ENCODE results near the gene CHST12. TPM values are rescaled to one million over a fixed set of nuclear protein-coding genes. Genes with fewer than 3 reads are reported as not detected.

Gene CHST12
- total RNA-seq, 1 experiment from 2014 or later = 18.3 TPM

DNA sequence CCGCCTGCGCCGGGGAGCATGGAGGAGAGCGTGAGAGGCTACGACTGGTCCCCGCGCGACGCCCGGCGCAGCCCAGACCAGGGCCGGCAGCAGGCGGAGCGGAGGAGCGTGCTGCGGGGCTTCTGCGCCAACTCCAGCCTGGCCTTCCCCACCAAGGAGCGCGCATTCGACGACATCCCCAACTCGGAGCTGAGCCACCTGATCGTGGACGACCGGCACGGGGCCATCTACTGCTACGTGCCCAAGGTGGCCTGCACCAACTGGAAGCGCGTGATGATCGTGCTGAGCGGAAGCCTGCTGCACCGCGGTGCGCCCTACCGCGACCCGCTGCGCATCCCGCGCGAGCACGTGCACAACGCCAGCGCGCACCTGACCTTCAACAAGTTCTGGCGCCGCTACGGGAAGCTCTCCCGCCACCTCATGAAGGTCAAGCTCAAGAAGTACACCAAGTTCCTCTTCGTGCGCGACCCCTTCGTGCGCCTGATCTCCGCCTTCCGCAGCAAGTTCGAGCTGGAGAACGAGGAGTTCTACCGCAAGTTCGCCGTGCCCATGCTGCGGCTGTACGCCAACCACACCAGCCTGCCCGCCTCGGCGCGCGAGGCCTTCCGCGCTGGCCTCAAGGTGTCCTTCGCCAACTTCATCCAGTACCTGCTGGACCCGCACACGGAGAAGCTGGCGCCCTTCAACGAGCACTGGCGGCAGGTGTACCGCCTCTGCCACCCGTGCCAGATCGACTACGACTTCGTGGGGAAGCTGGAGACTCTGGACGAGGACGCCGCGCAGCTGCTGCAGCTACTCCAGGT is 29.7 kb downstream of the CHST12 start:
- Mint-ChIP-seq H3K27me3 (ENCODE audit: low read depth) (no peaks in the 10 kb centered on the region), H3K4me1 (no peaks in the 10 kb centered on the region), H3K4me3 (no peak overlapping the region), H3K36me3 (peaks cover 12% of the 10 kb centered on the region), H3K27ac (no peak overlapping the region), H3K9me3 (peaks cover 14% of the 10 kb centered on the region)
- TF ChIP-seq, protein P1, sequence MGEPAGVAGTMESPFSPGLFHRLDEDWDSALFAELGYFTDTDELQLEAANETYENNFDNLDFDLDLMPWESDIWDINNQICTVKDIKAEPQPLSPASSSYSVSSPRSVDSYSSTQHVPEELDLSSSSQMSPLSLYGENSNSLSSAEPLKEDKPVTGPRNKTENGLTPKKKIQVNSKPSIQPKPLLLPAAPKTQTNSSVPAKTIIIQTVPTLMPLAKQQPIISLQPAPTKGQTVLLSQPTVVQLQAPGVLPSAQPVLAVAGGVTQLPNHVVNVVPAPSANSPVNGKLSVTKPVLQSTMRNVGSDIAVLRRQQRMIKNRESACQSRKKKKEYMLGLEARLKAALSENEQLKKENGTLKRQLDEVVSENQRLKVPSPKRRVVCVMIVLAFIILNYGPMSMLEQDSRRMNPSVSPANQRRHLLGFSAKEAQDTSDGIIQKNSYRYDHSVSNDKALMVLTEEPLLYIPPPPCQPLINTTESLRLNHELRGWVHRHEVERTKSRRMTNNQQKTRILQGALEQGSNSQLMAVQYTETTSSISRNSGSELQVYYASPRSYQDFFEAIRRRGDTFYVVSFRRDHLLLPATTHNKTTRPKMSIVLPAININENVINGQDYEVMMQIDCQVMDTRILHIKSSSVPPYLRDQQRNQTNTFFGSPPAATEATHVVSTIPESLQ (CRISPR knock-in tag; IDR thresholded peaks at IDR 0.05) = no peak
- TF ChIP-seq SMAD3 (CRISPR knock-in tag; IDR thresholded peaks at IDR 0.05; ENCODE audit: borderline replicate concordance) = no peak
- TF ChIP-seq ESRRA (CRISPR knock-in tag; IDR thresholded peaks at IDR 0.05; ENCODE audit: borderline replicate concordance) = no peak
- no peak for TF ChIP-seq ZNF416 (CRISPR knock-in tag; IDR thresholded peaks at IDR 0.05)
- no peak for TF ChIP-seq NFE2L1 (CRISPR knock-in tag; IDR thresholded peaks at IDR 0.05)
- TF ChIP-seq, protein P2, sequence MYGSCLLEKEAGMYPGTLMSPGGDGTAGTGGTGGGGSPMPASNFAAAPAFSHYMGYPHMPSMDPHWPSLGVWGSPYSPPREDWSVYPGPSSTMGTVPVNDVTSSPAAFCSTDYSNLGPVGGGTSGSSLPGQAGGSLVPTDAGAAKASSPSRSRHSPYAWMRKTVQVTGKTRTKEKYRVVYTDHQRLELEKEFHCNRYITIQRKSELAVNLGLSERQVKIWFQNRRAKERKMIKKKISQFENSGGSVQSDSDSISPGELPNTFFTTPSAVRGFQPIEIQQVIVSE (CRISPR knock-in tag; IDR thresholded peaks at IDR 0.05; ENCODE audit: borderline replicate concordance) = no peak
- TF ChIP-seq ZBTB21 (CRISPR knock-in tag; IDR thresholded peaks at IDR 0.05; ENCODE audit: borderline replicate concordance) = no peak
- TF ChIP-seq RELA (CRISPR knock-in tag; IDR thresholded peaks at IDR 0.05; ENCODE audit: borderline replicate concordance) = no peak
- TF ChIP-seq, protein P3, sequence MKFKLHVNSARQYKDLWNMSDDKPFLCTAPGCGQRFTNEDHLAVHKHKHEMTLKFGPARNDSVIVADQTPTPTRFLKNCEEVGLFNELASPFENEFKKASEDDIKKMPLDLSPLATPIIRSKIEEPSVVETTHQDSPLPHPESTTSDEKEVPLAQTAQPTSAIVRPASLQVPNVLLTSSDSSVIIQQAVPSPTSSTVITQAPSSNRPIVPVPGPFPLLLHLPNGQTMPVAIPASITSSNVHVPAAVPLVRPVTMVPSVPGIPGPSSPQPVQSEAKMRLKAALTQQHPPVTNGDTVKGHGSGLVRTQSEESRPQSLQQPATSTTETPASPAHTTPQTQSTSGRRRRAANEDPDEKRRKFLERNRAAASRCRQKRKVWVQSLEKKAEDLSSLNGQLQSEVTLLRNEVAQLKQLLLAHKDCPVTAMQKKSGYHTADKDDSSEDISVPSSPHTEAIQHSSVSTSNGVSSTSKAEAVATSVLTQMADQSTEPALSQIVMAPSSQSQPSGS (CRISPR knock-in tag; IDR thresholded peaks at IDR 0.05; ENCODE audit: borderline replicate concordance, low read depth) = no peak
- TF ChIP-seq, protein P4, sequence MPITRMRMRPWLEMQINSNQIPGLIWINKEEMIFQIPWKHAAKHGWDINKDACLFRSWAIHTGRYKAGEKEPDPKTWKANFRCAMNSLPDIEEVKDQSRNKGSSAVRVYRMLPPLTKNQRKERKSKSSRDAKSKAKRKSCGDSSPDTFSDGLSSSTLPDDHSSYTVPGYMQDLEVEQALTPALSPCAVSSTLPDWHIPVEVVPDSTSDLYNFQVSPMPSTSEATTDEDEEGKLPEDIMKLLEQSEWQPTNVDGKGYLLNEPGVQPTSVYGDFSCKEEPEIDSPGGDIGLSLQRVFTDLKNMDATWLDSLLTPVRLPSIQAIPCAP (CRISPR knock-in tag; IDR thresholded peaks at IDR 0.05) = no peak
- TF ChIP-seq, protein P5, sequence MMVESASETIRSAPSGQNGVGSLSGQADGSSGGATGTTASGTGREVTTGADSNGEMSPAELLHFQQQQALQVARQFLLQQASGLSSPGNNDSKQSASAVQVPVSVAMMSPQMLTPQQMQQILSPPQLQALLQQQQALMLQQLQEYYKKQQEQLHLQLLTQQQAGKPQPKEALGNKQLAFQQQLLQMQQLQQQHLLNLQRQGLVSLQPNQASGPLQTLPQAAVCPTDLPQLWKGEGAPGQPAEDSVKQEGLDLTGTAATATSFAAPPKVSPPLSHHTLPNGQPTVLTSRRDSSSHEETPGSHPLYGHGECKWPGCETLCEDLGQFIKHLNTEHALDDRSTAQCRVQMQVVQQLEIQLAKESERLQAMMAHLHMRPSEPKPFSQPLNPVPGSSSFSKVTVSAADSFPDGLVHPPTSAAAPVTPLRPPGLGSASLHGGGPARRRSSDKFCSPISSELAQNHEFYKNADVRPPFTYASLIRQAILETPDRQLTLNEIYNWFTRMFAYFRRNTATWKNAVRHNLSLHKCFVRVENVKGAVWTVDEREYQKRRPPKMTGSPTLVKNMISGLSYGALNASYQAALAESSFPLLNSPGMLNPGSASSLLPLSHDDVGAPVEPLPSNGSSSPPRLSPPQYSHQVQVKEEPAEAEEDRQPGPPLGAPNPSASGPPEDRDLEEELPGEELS (CRISPR knock-in tag; IDR thresholded peaks at IDR 0.05) = no peak
- TF ChIP-seq JAZF1 (CRISPR knock-in tag; IDR thresholded peaks at IDR 0.05) = no peak
- TF ChIP-seq, protein P6, sequence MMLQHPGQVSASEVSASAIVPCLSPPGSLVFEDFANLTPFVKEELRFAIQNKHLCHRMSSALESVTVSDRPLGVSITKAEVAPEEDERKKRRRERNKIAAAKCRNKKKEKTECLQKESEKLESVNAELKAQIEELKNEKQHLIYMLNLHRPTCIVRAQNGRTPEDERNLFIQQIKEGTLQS (CRISPR knock-in tag; conservative IDR thresholded peaks at IDR 0.05) = no peak
- TF ChIP-seq ELF4 (CRISPR knock-in tag; IDR thresholded peaks at IDR 0.05; ENCODE audit: low read depth) = no peak
- TF ChIP-seq NFATC4 (CRISPR knock-in tag; IDR thresholded peaks at IDR 0.05) = no peak
- no peak for TF ChIP-seq TCF7 (CRISPR knock-in tag; IDR thresholded peaks at IDR 0.05; ENCODE audit: low read depth)
- TF ChIP-seq ZNF219 (CRISPR knock-in tag; IDR thresholded peaks at IDR 0.05; ENCODE audit: borderline replicate concordance) = no peak
- TF ChIP-seq, protein P7, sequence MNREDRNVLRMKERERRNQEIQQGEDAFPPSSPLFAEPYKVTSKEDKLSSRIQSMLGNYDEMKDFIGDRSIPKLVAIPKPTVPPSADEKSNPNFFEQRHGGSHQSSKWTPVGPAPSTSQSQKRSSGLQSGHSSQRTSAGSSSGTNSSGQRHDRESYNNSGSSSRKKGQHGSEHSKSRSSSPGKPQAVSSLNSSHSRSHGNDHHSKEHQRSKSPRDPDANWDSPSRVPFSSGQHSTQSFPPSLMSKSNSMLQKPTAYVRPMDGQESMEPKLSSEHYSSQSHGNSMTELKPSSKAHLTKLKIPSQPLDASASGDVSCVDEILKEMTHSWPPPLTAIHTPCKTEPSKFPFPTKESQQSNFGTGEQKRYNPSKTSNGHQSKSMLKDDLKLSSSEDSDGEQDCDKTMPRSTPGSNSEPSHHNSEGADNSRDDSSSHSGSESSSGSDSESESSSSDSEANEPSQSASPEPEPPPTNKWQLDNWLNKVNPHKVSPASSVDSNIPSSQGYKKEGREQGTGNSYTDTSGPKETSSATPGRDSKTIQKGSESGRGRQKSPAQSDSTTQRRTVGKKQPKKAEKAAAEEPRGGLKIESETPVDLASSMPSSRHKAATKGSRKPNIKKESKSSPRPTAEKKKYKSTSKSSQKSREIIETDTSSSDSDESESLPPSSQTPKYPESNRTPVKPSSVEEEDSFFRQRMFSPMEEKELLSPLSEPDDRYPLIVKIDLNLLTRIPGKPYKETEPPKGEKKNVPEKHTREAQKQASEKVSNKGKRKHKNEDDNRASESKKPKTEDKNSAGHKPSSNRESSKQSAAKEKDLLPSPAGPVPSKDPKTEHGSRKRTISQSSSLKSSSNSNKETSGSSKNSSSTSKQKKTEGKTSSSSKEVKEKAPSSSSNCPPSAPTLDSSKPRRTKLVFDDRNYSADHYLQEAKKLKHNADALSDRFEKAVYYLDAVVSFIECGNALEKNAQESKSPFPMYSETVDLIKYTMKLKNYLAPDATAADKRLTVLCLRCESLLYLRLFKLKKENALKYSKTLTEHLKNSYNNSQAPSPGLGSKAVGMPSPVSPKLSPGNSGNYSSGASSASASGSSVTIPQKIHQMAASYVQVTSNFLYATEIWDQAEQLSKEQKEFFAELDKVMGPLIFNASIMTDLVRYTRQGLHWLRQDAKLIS (CRISPR knock-in tag; IDR thresholded peaks at IDR 0.05; ENCODE audit: borderline replicate concordance) = no peak
- CTCF ChIA-PET = interaction anchor here (0.6 to 1.8 kb wide), 3 partner anchors 19 to 189 kb away, joined by 4 to 5 read pairs (median 4); no protein-coding TSS in a partner anchor
- DNase-seq (ENCODE audit: low spot score) = no peak
- POLR2A ChIA-PET = no interaction called here
- ATAC-seq = no peak

All from WTC11 (cell line).